Suprapubic skin (tissue), 4 donors: ENCODE data around the gene MSX1. TPM values are rescaled to one million over a fixed set of nuclear protein-coding genes. Genes with fewer than 3 reads are reported as not detected.

Experiments used
- DNase-seq, 2 donors: peaks; one replicate each; pipeline ENCODE4 v3.0.0-alpha.2; 2019; ENCODE audit warnings: low spot score in 2 of 2
- H3K27ac ChIP-seq: fragments of 200-600 bp; sonication (generic); one replicate; pipeline ENCODE4 v1.5.1; 2019
- H3K27me3 ChIP-seq: fragments of 200-600 bp; sonication (generic); one replicate; pipeline ENCODE4 v1.5.1; 2019
- H3K36me3 ChIP-seq: fragments of 200-600 bp; sonication (generic); one replicate; pipeline ENCODE4 v1.5.1; 2019
- H3K4me1 ChIP-seq: fragments of 200-600 bp; sonication (generic); one replicate; pipeline ENCODE4 v1.5.1; 2019
- H3K4me3 ChIP-seq: fragments of 200-600 bp; sonication (generic); one replicate; pipeline ENCODE4 v1.5.1; 2019; ENCODE audit warnings: mild to moderate bottlenecking
- H3K9me3 ChIP-seq: fragments of 200-600 bp; sonication (generic); one replicate; pipeline ENCODE4 v1.5.1; 2019
- EP300 ChIP-seq: sonication (generic); formaldehyde crosslinking; IDR thresholded peaks from one replicate; pipeline ENCODE4 v1.6.1; 2017; ENCODE audit warnings: antibody characterized with exemption
- POLR2A ChIP-seq, 2 donors: fragments of 450-650 bp; IDR thresholded peaks; one replicate each; pipeline ENCODE4 v1.6.1; 2017; ENCODE audit warnings: antibody characterized with exemption in 2 of 2, mild to moderate bottlenecking in 2 of 2, moderate library complexity in 2 of 2
- POLR2AphosphoS5 ChIP-seq, 3 donors: sonication (generic); formaldehyde crosslinking; IDR thresholded peaks; one replicate each; pipeline ENCODE4 v1.6.1; 2017; ENCODE audit warnings: antibody characterized with exemption in 3 of 3
- WGBS: methylation state at CpG from one replicate; pipeline ENCODE4 v1.1.5; 2018; 5-methylcytosine and 5-hydroxymethylcytosine counted together
- total RNA-seq, 4 donors: library from RNA; depleted of rRNA; stranded (reverse); fragments of >200 nt; gene quantifications; one replicate each; pipeline ENCODE4 v1.1.0, GENCODE V29; 2016
- TF ChIP-seq, protein P1 (sequence below), 2 donors: fragments of 200-600 bp in 1 of 2; fragments of 450-650 bp in 1 of 2; sonication (generic) in 1 of 2; IDR thresholded peaks; one replicate each; pipeline ENCODE4 v1.5.1; 2016 to 2019; ENCODE audit warnings: antibody characterized with exemption in 2 of 2, mild to moderate bottlenecking in 1 of 2, moderate library complexity in 1 of 2

Gene MSX1
- total RNA-seq, 4 donors from 2014 or later, result 2.0 to 7.2 (median 4.9) TPM

DNA sequence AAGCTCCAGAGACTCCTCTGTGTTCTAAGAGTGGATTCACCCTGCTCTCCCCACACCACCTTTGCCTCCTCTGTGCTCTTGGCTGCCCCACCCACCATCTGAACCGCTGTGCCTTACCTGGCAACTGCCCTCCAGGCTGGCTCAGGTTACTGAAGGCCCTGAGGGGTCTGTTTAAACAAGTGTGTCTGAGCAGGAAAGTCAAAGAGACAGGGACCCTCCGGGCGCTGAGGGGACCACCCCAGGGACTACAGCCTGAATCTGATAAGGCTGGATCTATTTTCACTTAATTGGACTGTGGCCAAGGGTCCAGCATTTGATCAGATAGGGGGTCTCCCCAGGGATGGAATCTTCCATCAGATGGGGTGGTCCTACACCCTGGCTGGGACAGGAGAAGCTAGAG lies 10.4 kb upstream of the MSX1 start:
- DNase-seq, result peak in 1 of 2 donors; percentile 63
- no peak overlapping the region for H3K27ac ChIP-seq
- peaks cover 79% of the 10 kb centered on the region for H3K27me3 ChIP-seq
- WGBS, result 57% methylated on average over 3 of the region's 3 CpGs
- H3K9me3 ChIP-seq, result no peaks in the 10 kb centered on the region
- TF ChIP-seq POLR2AphosphoS5 (IDR thresholded peaks at IDR 0.05) (no peak), POLR2A (IDR thresholded peaks at IDR 0.05) (no peak), EP300 (no peak)
- TF ChIP-seq, protein P1, sequence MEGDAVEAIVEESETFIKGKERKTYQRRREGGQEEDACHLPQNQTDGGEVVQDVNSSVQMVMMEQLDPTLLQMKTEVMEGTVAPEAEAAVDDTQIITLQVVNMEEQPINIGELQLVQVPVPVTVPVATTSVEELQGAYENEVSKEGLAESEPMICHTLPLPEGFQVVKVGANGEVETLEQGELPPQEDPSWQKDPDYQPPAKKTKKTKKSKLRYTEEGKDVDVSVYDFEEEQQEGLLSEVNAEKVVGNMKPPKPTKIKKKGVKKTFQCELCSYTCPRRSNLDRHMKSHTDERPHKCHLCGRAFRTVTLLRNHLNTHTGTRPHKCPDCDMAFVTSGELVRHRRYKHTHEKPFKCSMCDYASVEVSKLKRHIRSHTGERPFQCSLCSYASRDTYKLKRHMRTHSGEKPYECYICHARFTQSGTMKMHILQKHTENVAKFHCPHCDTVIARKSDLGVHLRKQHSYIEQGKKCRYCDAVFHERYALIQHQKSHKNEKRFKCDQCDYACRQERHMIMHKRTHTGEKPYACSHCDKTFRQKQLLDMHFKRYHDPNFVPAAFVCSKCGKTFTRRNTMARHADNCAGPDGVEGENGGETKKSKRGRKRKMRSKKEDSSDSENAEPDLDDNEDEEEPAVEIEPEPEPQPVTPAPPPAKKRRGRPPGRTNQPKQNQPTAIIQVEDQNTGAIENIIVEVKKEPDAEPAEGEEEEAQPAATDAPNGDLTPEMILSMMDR (IDR thresholded peaks at IDR 0.05), result no peak
- H3K4me1 ChIP-seq, result peaks cover 16% of the 10 kb centered on the region
- no peaks in the 10 kb centered on the region for H3K36me3 ChIP-seq
- no peak overlapping the region for H3K4me3 ChIP-seq

DNA sequence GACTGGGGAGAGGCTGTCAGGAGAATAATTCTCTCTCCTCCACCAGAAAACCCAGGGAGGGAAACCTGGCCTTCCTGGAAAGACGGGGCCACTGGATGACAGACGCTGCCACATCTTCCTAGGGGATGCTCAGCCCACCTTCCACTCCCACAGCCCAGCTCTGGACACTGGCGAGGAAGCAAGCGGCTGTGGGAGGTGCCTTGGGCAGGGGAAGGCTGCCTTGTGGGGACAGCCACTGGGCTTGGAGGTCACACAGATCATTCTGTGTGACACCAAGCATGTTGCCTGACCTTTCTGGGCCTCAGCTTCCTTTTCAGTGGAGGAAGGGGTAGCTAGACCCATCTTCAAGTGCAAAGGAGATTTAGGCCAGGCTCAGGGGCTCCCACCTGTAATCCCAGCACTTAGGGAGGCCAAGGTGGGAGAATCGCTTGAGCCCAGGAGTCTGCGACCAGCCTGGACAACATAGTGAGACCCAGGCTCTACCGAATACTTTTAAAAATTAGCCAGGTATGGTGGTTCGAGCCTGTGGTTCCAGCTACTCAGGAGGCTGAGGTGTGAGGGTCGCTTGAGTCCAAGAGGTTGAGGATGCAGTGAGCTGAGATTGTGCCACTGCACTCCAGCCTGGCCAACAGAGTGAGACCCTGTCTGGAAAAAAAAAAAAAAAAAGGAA lies 9.8 kb upstream of the MSX1 start:
- no peak overlapping the region for H3K4me3 ChIP-seq
- 97% methylated on average over 9 of the region's 9 CpGs for WGBS
- peaks cover 79% of the 10 kb centered on the region for H3K27me3 ChIP-seq
- H3K36me3 ChIP-seq, result no peaks in the 10 kb centered on the region
- no peak overlapping the region for H3K27ac ChIP-seq
- peaks cover 16% of the 10 kb centered on the region for H3K4me1 ChIP-seq
- TF ChIP-seq EP300, result no peak
- TF ChIP-seq, protein P1 (IDR thresholded peaks at IDR 0.05), result no peak
- TF ChIP-seq POLR2A (IDR thresholded peaks at IDR 0.05), result no peak
- H3K9me3 ChIP-seq, result no peaks in the 10 kb centered on the region
- DNase-seq, result peak; percentile 31 to 38

DNA sequence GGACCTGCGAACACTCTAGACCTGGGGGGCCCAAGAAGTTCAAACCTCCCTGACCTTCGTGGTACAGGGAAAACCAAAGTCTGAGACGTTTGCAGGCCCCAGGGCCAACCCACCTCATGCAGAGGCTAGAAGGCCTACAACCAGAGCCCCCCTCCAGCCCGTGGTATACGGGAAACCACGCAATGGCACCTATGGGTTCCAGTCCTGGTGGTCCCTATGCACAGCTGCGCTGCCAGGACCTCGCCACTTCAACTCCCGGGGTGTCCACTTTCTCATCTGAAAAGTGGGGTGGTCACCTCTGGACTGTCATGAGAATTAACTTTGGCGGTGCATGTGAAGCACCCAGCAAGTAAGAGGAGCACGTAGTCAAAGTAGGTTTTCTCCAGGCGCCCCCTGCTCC lies 8.4 kb upstream of the MSX1 start:
- Histone ChIP-seq H3K36me3 (no peaks in the 10 kb centered on the region), H3K4me3 (no peak overlapping the region), H3K27me3 (peaks cover 84% of the 10 kb centered on the region), H3K27ac (no peak overlapping the region), H3K9me3 (no peaks in the 10 kb centered on the region), H3K4me1 (peaks cover 29% of the 10 kb centered on the region)
- no peak for DNase-seq
- TF ChIP-seq POLR2A (IDR thresholded peaks at IDR 0.05), result no peak
- 97% methylated on average over 10 of the region's 12 CpGs for WGBS

DNA sequence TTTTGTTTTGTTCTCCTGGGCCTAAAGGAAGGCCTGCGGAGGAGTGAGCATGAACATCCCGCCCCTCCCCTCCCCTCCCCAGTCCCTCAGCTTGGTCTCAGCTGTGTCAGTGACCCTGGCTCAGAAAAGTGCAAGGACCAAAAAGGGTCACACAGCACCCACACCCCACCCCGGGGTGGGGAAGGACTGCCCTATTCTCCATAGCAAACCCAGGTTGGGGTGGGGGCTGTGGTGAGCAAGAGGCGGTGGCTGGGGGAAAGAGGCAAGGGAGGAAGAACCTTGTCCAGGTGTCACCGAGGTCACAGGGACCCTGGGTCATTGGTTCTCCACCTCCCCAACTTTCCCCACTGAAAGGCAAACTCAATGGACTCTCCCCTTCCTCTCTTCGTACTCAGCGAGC lies 7.6 kb upstream of the MSX1 start:
- WGBS, result 78% methylated on average over 7 of the region's 7 CpGs
- H3K27me3 ChIP-seq, result peaks cover 86% of the 10 kb centered on the region
- TF ChIP-seq EP300 (no peak), POLR2A (IDR thresholded peaks at IDR 0.05) (no peak), POLR2AphosphoS5 (IDR thresholded peaks at IDR 0.05) (no peak)
- TF ChIP-seq, protein P1 (IDR thresholded peaks at IDR 0.05), result no peak
- no peak overlapping the region for H3K4me3 ChIP-seq
- no peak overlapping the region for H3K27ac ChIP-seq
- H3K36me3 ChIP-seq, result no peaks in the 10 kb centered on the region
- H3K9me3 ChIP-seq, result no peaks in the 10 kb centered on the region
- no peak for DNase-seq
- H3K4me1 ChIP-seq, result peaks cover 36% of the 10 kb centered on the region

DNA sequence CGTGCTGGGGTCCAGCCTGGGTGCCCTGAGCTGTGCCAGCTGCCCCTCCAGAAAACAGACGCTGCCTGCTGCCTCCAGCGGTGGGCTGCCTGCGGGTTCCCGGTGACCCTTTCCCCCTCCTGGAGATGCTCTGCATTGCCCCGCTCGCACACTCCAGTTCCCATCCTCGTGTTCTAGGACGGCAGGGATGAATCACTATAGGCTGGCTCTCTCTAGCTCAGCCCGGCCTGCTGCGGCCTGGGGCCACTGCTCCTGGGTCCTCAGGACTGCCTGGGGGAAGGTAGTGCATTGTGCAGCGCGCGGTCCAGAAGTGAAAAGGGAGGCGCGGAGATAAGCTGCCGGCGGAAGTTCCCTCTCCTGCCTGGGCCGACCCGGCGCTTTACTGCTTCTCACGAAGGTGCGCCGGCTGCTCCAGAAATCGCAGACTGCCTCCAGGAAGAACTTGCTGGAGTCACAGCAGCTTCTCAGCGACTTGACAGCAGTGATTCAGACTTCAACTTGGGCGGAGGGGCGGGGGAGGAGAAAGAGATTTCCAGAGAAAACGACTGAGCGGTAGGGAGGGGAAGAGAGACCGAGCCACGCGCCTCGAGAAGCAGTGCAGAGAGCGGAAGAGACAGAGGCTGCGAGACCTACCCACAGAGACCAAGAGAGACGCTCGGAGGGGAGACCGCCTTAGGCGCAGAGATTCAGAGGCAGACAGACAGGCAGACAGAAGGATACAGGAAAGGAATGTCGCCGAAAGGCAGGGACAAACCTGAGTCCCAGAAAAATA lies 6.7 kb upstream of the MSX1 start:
- Histone ChIP-seq H3K4me1 (peaks cover 41% of the 10 kb centered on the region), H3K4me3 (peak overlapping the region; percentile 40), H3K9me3 (no peaks in the 10 kb centered on the region), H3K27ac (peak overlapping the region; percentile 52), H3K27me3 (peaks cover 90% of the 10 kb centered on the region), H3K36me3 (no peaks in the 10 kb centered on the region)
- 1% methylated on average over 30 of the region's 42 CpGs for WGBS
- no peak for TF ChIP-seq POLR2AphosphoS5 (IDR thresholded peaks at IDR 0.05)
- no peak for TF ChIP-seq POLR2A (IDR thresholded peaks at IDR 0.05)
- no peak for TF ChIP-seq EP300
- TF ChIP-seq, protein P1 (IDR thresholded peaks at IDR 0.05), result peak; percentile 13 to 32
- no peak for DNase-seq
